Measurements from ENCODE around the gene DUSP19. TPM values are rescaled to one million over a fixed set of nuclear protein-coding genes. Genes with fewer than 3 reads are reported as not detected.
A peak's percentile ranks its signal among the peaks of the same experiment; 100 is the strongest.

Gene DUSP19
- total and polyA plus RNA-seq, 2 of the 13 experiments (the other 11 are each of a cell fraction or from before 2014, with no cell fraction given), result 1.3 to 1.9 TPM

- TF ChIP-seq ZBTB4 (CRISPR knock-in tag; IDR thresholded peaks at IDR 0.05; ENCODE audit: borderline replicate concordance) (0 out of 2 replicates have a peak, but pooled peaks have one; percentile 11), ZNF431 (CRISPR knock-in tag; IDR thresholded peaks at IDR 0.05; ENCODE audit: borderline replicate concordance, low read depth) (no peak), GABPB1 (CRISPR knock-in tag; IDR thresholded peaks at IDR 0.05) (peak; percentile 56), ZNF652 (CRISPR knock-in tag; IDR thresholded peaks at IDR 0.05; ENCODE audit: borderline replicate concordance, low read depth) (no peak), ZNF644 (CRISPR knock-in tag; IDR thresholded peaks at IDR 0.05; ENCODE audit: low read depth) (no peak), HHEX (CRISPR knock-in tag; IDR thresholded peaks at IDR 0.05) (no peak), SP4 (CRISPR knock-in tag; IDR thresholded peaks at IDR 0.05) (no peak), ZNF430 (CRISPR knock-in tag; IDR thresholded peaks at IDR 0.05) (no peak), ZNF160 (CRISPR knock-in tag; IDR thresholded peaks at IDR 0.05) (no peak), NCOA2 (CRISPR knock-in tag; IDR thresholded peaks at IDR 0.05) (no peak), PRPF4 (IDR thresholded peaks at IDR 0.05; ENCODE audit: low read depth, low read length, poor library complexity, severe bottlenecking) (no peak), ETV5 (CRISPR knock-in tag; IDR thresholded peaks at IDR 0.05; ENCODE audit: borderline replicate concordance) (0 out of 2 replicates have a peak, but pooled peaks have one; percentile 14), GRHL1 (CRISPR knock-in tag; conservative IDR thresholded peaks at IDR 0.05) (no peak), RXRB (CRISPR knock-in tag; IDR thresholded peaks at IDR 0.05; ENCODE audit: borderline replicate concordance) (peak; percentile 28; the same call in 1 of the 2 replicates), ZBTB21 (CRISPR knock-in tag; IDR thresholded peaks at IDR 0.05) (no peak), ARID2 (CRISPR knock-in tag; IDR thresholded peaks at IDR 0.05; ENCODE audit: borderline replicate concordance) (no peak)
- TF ChIP-seq, protein P1, sequence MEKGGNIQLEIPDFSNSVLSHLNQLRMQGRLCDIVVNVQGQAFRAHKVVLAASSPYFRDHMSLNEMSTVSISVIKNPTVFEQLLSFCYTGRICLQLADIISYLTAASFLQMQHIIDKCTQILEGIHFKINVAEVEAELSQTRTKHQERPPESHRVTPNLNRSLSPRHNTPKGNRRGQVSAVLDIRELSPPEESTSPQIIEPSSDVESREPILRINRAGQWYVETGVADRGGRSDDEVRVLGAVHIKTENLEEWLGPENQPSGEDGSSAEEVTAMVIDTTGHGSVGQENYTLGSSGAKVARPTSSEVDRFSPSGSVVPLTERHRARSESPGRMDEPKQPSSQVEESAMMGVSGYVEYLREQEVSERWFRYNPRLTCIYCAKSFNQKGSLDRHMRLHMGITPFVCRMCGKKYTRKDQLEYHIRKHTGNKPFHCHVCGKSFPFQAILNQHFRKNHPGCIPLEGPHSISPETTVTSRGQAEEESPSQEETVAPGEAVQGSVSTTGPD (CRISPR knock-in tag; IDR thresholded peaks at IDR 0.05), result no peak
- TF ChIP-seq, protein P2, sequence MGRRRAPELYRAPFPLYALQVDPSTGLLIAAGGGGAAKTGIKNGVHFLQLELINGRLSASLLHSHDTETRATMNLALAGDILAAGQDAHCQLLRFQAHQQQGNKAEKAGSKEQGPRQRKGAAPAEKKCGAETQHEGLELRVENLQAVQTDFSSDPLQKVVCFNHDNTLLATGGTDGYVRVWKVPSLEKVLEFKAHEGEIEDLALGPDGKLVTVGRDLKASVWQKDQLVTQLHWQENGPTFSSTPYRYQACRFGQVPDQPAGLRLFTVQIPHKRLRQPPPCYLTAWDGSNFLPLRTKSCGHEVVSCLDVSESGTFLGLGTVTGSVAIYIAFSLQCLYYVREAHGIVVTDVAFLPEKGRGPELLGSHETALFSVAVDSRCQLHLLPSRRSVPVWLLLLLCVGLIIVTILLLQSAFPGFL (CRISPR knock-in tag; IDR thresholded peaks at IDR 0.05), result no peak
- TF ChIP-seq, protein P3, sequence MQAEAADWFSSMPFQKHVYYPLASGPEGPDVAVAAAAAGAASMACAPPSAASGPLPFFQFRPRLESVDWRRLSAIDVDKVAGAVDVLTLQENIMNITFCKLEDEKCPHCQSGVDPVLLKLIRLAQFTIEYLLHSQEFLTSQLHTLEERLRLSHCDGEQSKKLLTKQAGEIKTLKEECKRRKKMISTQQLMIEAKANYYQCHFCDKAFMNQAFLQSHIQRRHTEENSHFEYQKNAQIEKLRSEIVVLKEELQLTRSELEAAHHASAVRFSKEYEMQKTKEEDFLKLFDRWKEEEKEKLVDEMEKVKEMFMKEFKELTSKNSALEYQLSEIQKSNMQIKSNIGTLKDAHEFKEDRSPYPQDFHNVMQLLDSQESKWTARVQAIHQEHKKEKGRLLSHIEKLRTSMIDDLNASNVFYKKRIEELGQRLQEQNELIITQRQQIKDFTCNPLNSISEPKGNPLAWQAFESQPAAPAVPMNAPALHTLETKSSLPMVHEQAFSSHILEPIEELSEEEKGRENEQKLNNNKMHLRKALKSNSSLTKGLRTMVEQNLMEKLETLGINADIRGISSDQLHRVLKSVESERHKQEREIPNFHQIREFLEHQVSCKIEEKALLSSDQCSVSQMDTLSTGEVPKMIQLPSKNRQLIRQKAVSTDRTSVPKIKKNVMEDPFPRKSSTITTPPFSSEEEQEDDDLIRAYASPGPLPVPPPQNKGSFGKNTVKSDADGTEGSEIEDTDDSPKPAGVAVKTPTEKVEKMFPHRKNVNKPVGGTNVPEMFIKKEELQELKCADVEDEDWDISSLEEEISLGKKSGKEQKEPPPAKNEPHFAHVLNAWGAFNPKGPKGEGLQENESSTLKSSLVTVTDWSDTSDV (CRISPR knock-in tag; IDR thresholded peaks at IDR 0.05), result no peak
Measured at GRCh38 chr2:183070942-183071844, 7.4 kb upstream of the DUSP19 start (continued).
